Endodermal cell (in vitro differentiated cells): Measurements from ENCODE around the gene KLHL24. TPM values are rescaled to one million over a fixed set of nuclear protein-coding genes. Genes with fewer than 3 reads are reported as not detected.
A peak's percentile ranks its signal among the peaks of the same experiment; 100 is the strongest.

Experiments
- DNase-seq: peaks from one replicate; pipeline ENCODE4 v3.0.0-alpha.2; 2017
- H3K27ac ChIP-seq: 2 replicates; pipeline ENCODE4 v1.5.1; 2013; ENCODE audit warnings: mild to moderate bottlenecking, low read depth, low read length, moderate library complexity
- H3K27me3 ChIP-seq: 2 replicates; pipeline ENCODE4 v1.6.1; 2013; ENCODE audit warnings: mild to moderate bottlenecking, low read length, moderate library complexity; ENCODE audit not compliant: insufficient read depth, control insufficient read depth, poor library complexity, severe bottlenecking
- H3K36me3 ChIP-seq: 2 replicates; pipeline ENCODE4 v1.7.0; 2013; ENCODE audit warnings: mild to moderate bottlenecking, low read length, moderate library complexity; ENCODE audit not compliant: control insufficient read depth, insufficient read depth
- H3K4me1 ChIP-seq: one replicate; pipeline ENCODE4 v1.7.0; 2013; ENCODE audit warnings: low read length; ENCODE audit not compliant: control insufficient read depth, insufficient read depth
- H3K4me3 ChIP-seq: 2 replicates; pipeline ENCODE4 v1.5.1; 2013; ENCODE audit warnings: mild to moderate bottlenecking, low read length, moderate library complexity
- H3K9ac ChIP-seq: 2 replicates; pipeline ENCODE4 v1.6.1; 2013; ENCODE audit warnings: mild to moderate bottlenecking, low read length, moderate library complexity; ENCODE audit not compliant: poor library complexity, severe bottlenecking; ENCODE audit errors: extremely low read depth
- H3K9me3 ChIP-seq: 2 replicates; pipeline ENCODE4 v1.6.1; 2013; ENCODE audit warnings: mild to moderate bottlenecking, low read length, moderate library complexity; ENCODE audit not compliant: control insufficient read depth
- H3K27ac Mint-ChIP-seq: 2 replicates; pipeline ENCODE4 v1.8.0; 2020; ENCODE audit warnings: mixed read lengths
- H3K27me3 Mint-ChIP-seq: 2 replicates; pipeline ENCODE4 v1.8.0; 2021; ENCODE audit warnings: mild to moderate bottlenecking, mixed read lengths; ENCODE audit not compliant: insufficient read depth
- H3K36me3 Mint-ChIP-seq: 2 replicates; pipeline ENCODE4 v1.8.0; 2020; ENCODE audit warnings: low read depth, mixed read lengths
- H3K4me1 Mint-ChIP-seq: 2 replicates; pipeline ENCODE4 v1.8.0; 2020; ENCODE audit warnings: mixed read lengths
- H3K4me3 Mint-ChIP-seq: 2 replicates; pipeline ENCODE4 v1.8.0; 2020; ENCODE audit warnings: mild to moderate bottlenecking, moderate library complexity, mixed read lengths
- H3K9me3 Mint-ChIP-seq: 2 replicates; pipeline ENCODE4 v1.8.0; 2020; ENCODE audit warnings: mild to moderate bottlenecking, mixed read lengths
- WGBS, 2 experiments: methylation state at CpG; one replicate each; pipeline versions ENCODE4 v1.1.5 to v1.1.7; 2013; ENCODE audit warnings: missing lambda C conversion rate in 2 of 2, mixed read lengths in 1 of 2; ENCODE audit not compliant: insufficient coverage in 1 of 2, insufficient read length in 1 of 2; 5-methylcytosine and 5-hydroxymethylcytosine counted together
- total RNA-seq, 2 donors: library from RNA; stranded (reverse); fragmentation: NEBNext Ultra II Directional in 1 of 2; extraction: Animal tissue kit (Norgen Biotek cat#: 25700) in 1 of 2; gene quantifications; 2 replicates in 1 of 2; 3 replicates in 1 of 2; pipeline ENCODE4 v1.2.1, GENCODE V29; 2021
- TF ChIP-seq, protein P1 (sequence below): fragments of 200-600 bp; sonication (generic); conservative IDR thresholded peaks from 2 replicates; pipeline ENCODE4 v1.5.0; 2021; ENCODE audit warnings: antibody characterized with exemption, mild to moderate bottlenecking

The KLHL24 gene
- total RNA-seq, 2 donors from 2014 or later: 29.9 to 39.9 TPM

DNA sequence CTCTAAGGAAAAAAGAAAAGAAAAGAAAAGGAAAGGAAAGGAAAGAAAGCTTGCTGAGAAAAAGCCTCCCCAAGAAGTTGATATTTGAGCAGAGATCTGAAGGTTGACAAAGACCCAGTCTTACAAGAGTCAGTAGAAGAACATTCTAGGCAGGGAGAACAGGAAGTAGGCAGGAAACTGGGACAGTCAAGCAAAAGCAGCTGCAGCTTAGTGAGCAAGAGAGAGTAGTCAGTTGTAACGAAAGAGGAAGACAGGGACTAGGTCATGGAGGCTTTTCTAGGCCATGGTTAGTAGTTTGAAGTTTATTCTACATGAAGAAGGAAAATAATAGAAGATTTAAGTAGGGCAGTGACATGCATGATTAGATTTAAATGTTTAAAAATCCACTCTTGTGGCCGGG is 48.1 kb upstream of the KLHL24 start:
- no peaks in the 10 kb centered on the region for H3K9me3 Mint-ChIP-seq
- WGBS, 2 experiments: 94 to 97% methylated on average over 2 of the region's 2 CpGs
- H3K4me1 Mint-ChIP-seq: peaks cover 41% of the 10 kb centered on the region
- H3K4me3 Mint-ChIP-seq: no peak overlapping the region
- H3K27me3 ChIP-seq: no peaks in the 10 kb centered on the region
- H3K36me3 ChIP-seq: no peaks in the 10 kb centered on the region
- peaks cover 22% of the 10 kb centered on the region for H3K4me1 ChIP-seq
- no peak for DNase-seq
- peaks cover 1% of the 10 kb centered on the region for H3K27me3 Mint-ChIP-seq
- no peak overlapping the region for H3K27ac Mint-ChIP-seq
- H3K9ac ChIP-seq: no peak overlapping the region
- H3K4me3 ChIP-seq: no peak overlapping the region
- no peaks in the 10 kb centered on the region for H3K36me3 Mint-ChIP-seq
- H3K27ac ChIP-seq: no peak overlapping the region
- TF ChIP-seq, protein P1, sequence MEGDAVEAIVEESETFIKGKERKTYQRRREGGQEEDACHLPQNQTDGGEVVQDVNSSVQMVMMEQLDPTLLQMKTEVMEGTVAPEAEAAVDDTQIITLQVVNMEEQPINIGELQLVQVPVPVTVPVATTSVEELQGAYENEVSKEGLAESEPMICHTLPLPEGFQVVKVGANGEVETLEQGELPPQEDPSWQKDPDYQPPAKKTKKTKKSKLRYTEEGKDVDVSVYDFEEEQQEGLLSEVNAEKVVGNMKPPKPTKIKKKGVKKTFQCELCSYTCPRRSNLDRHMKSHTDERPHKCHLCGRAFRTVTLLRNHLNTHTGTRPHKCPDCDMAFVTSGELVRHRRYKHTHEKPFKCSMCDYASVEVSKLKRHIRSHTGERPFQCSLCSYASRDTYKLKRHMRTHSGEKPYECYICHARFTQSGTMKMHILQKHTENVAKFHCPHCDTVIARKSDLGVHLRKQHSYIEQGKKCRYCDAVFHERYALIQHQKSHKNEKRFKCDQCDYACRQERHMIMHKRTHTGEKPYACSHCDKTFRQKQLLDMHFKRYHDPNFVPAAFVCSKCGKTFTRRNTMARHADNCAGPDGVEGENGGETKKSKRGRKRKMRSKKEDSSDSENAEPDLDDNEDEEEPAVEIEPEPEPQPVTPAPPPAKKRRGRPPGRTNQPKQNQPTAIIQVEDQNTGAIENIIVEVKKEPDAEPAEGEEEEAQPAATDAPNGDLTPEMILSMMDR: no peak
- H3K9me3 ChIP-seq: no peaks in the 10 kb centered on the region

GRCh38 chr3:183590442-183590841 is 45.0 kb upstream of the KLHL24 start:
- H3K36me3 Mint-ChIP-seq: no peaks in the 10 kb centered on the region
- H3K27ac Mint-ChIP-seq: no peak overlapping the region
- TF ChIP-seq, protein P1: no peak
- peaks cover 1% of the 10 kb centered on the region for H3K27me3 Mint-ChIP-seq
- Histone ChIP-seq H3K9me3 (no peaks in the 10 kb centered on the region), H3K27me3 (no peaks in the 10 kb centered on the region), H3K4me3 (no peak overlapping the region), H3K27ac (no peak overlapping the region), H3K9ac (no peak overlapping the region), H3K4me1 (peaks cover 2% of the 10 kb centered on the region), H3K36me3 (no peaks in the 10 kb centered on the region)
- peaks cover 13% of the 10 kb centered on the region for H3K4me1 Mint-ChIP-seq
- H3K4me3 Mint-ChIP-seq: no peak overlapping the region
- WGBS, 2 experiments: 95 to 100% methylated on average over 5 to 6 of the region's 6 CpGs
- no peaks in the 10 kb centered on the region for H3K9me3 Mint-ChIP-seq
- peak; percentile 51 for DNase-seq

GRCh38 chr3:183591881-183592521 is 43.4 kb upstream of the KLHL24 start:
- Mint-ChIP-seq H3K4me3 (no peak overlapping the region), H3K9me3 (peaks cover 2% of the 10 kb centered on the region), H3K36me3 (no peaks in the 10 kb centered on the region), H3K27me3 (peaks cover 1% of the 10 kb centered on the region), H3K27ac (no peak overlapping the region), H3K4me1 (peaks cover 13% of the 10 kb centered on the region)
- Histone ChIP-seq H3K36me3 (no peaks in the 10 kb centered on the region), H3K9ac (no peak overlapping the region), H3K4me1 (no peaks in the 10 kb centered on the region), H3K27me3 (no peaks in the 10 kb centered on the region), H3K9me3 (no peaks in the 10 kb centered on the region), H3K4me3 (no peak overlapping the region), H3K27ac (no peak overlapping the region)
- DNase-seq: peak; percentile 47
- WGBS, 2 experiments: 74 to 76% methylated on average over 6 of the region's 6 CpGs
- TF ChIP-seq, protein P1: peak; percentile 65
